Testis (tissue), 3 donors: ENCODE data around the gene CPB1. TPM values are rescaled to one million over a fixed set of nuclear protein-coding genes. Genes with fewer than 3 reads are reported as not detected.

ENCODE experiments used
- DNase-seq: peaks from one replicate; pipeline ENCODE4 v3.0.0-alpha.2; 2019
- H3K27ac ChIP-seq, 2 donors: fragments of 200-600 bp; sonication (generic); one replicate each; pipeline ENCODE4 v1.5.1; 2019
- H3K27me3 ChIP-seq: fragments of 200-600 bp; sonication (generic); one replicate; pipeline ENCODE4 v1.5.1; 2019
- H3K36me3 ChIP-seq: fragments of 200-600 bp; sonication (generic); one replicate; pipeline ENCODE4 v1.5.1; 2017; ENCODE audit warnings: low read depth; ENCODE audit errors: missing control alignments
- H3K4me1 ChIP-seq: fragments of 200-600 bp; sonication (generic); one replicate; pipeline ENCODE4 v1.5.1; 2019
- H3K4me3 ChIP-seq, 2 donors: fragments of 200-600 bp; sonication (generic); one replicate each; pipeline ENCODE4 v1.5.1; 2017 to 2019
- H3K9me3 ChIP-seq: fragments of 200-600 bp; sonication (generic); one replicate; pipeline ENCODE4 v1.5.1; 2017
- POLR2A ChIP-seq: fragments of 450-650 bp; IDR thresholded peaks from one replicate; pipeline ENCODE4 v1.6.1; 2017; ENCODE audit warnings: antibody characterized with exemption, mild to moderate bottlenecking, moderate library complexity
- WGBS, 2 donors: methylation state at CpG; one replicate each; pipeline ENCODE4 v1.1.5; 2018; 5-methylcytosine and 5-hydroxymethylcytosine counted together
- intact Hi-C: fragments of 100-400 bp; cut with DNase I; formaldehyde crosslinking; loops from one replicate; pipeline ENCODE4 v1.15.1; 2023; ENCODE audit warnings: low total_unique reads
- polyA plus RNA-seq: library from polyadenylated mRNA; stranded (reverse); fragments of 350-450 nt; fragmentation: Illumina TruSeq; extraction: RNeasy Lipid Tissue Mini Kit (QIAGEN cat#74804); gene quantifications from one replicate; pipeline ENCODE4 v1.2.3, GENCODE V29; 2014; ENCODE audit warnings: low read depth, low replicate concordance; ENCODE audit not compliant: insufficient read depth
- total RNA-seq, 2 donors: library from RNA; depleted of rRNA; stranded (reverse); fragments of >200 nt; gene quantifications; one replicate each; pipeline ENCODE4 v1.2.3, GENCODE V29; 2016
- TF ChIP-seq, protein P1 (sequence below), 3 experiments: fragments of 450-650 bp in 2 of 3; fragments of 200-600 bp in 1 of 3; sonication (generic) in 1 of 3; IDR thresholded peaks; one replicate each; pipeline ENCODE4 v1.5.1; 2016 to 2019; ENCODE audit warnings: antibody characterized with exemption in 3 of 3, mild to moderate bottlenecking in 2 of 3, moderate library complexity in 1 of 3

The CPB1 gene
- total and polyA plus RNA-seq, 3 donors from 2014 or later = 1.4 to 2.3 (median 1.7) TPM

DNA sequence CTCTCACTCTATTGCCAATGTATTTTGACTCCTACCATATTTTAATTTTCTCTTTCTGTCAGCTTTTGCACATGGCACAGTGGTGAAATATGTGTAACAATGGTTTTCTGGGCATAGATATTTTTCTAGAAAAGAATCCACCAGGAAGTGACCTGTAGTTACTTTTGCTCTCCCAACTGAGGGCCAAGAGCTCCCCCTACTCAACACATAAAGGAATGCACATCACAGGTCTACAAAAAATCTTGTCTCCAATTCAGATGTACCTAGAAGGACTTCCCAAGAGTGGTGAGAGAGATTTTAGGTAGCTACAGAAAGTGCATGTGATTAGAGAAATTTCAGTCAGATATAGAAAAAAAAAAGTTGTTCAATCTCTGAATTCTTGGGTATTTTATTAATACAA is 53.1 kb downstream of the CPB1 start:
- Histone ChIP-seq H3K4me1 (peaks cover 5% of the 10 kb centered on the region), H3K27me3 (no peaks in the 10 kb centered on the region), H3K36me3 (no peaks in the 10 kb centered on the region), H3K4me3 (no peak overlapping the region), H3K27ac (no peak overlapping the region), H3K9me3 (no peaks in the 10 kb centered on the region)
- no peak for TF ChIP-seq POLR2A
- TF ChIP-seq, protein P1, sequence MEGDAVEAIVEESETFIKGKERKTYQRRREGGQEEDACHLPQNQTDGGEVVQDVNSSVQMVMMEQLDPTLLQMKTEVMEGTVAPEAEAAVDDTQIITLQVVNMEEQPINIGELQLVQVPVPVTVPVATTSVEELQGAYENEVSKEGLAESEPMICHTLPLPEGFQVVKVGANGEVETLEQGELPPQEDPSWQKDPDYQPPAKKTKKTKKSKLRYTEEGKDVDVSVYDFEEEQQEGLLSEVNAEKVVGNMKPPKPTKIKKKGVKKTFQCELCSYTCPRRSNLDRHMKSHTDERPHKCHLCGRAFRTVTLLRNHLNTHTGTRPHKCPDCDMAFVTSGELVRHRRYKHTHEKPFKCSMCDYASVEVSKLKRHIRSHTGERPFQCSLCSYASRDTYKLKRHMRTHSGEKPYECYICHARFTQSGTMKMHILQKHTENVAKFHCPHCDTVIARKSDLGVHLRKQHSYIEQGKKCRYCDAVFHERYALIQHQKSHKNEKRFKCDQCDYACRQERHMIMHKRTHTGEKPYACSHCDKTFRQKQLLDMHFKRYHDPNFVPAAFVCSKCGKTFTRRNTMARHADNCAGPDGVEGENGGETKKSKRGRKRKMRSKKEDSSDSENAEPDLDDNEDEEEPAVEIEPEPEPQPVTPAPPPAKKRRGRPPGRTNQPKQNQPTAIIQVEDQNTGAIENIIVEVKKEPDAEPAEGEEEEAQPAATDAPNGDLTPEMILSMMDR (IDR thresholded peaks at IDR 0.05) = no peak
- intact Hi-C loops = no loop called here
- DNase-seq = no peak

DNA sequence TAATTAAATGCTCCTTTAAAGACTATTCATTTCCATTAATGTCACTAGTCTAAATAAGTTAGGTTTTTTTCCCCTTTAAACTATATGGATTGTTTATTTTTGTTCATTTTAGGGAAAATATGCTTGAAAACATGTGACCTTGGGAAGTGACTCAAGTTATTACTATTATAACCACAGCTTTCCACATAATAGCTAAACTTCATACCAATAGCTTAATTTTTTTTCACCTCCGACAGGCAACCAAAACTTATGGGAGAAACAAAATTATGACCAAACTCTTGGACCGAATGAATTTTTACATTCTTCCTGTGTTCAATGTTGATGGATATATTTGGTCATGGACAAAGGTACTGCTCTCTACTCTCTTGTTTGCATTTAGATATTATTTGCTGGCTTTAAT is 53.7 kb downstream of the CPB1 start:
- Histone ChIP-seq H3K9me3 (no peaks in the 10 kb centered on the region), H3K36me3 (no peaks in the 10 kb centered on the region), H3K27ac (no peak overlapping the region), H3K27me3 (no peaks in the 10 kb centered on the region), H3K4me1 (peaks cover 5% of the 10 kb centered on the region), H3K4me3 (no peak overlapping the region)
- DNase-seq = no peak
- intact Hi-C loops = no loop called here
- no peak for TF ChIP-seq POLR2A
- TF ChIP-seq, protein P1 (IDR thresholded peaks at IDR 0.05) = no peak
- WGBS, 2 donors = 84 to 89% methylated on average over 2 of the region's 2 CpGs

DNA sequence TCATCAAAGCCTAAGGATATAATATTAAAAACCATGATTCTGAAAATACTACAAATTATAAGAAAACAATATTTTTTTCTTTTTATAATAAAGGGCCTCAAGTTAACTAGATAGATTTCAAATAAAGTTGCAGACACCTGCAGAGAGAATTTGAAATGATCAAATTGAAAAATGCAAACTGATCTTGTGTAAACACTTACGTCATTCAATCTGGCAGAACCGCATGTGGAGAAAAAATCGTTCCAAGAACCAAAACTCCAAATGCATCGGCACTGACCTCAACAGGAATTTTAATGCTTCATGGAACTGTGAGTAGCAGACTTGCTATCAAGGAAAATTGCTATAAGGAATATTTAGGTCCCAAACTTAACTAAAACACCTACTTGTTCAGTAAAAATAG is 54.7 kb downstream of the CPB1 start:
- TF ChIP-seq, protein P1 (IDR thresholded peaks at IDR 0.05) = no peak
- TF ChIP-seq POLR2A = no peak
- 60 to 62% methylated on average over 4 of the region's 4 CpGs for WGBS, 2 donors
- H3K4me1 ChIP-seq = peaks cover 5% of the 10 kb centered on the region
- no peak for DNase-seq
- no peaks in the 10 kb centered on the region for H3K9me3 ChIP-seq
- intact Hi-C loops = no loop called here
- H3K36me3 ChIP-seq = no peaks in the 10 kb centered on the region
- no peaks in the 10 kb centered on the region for H3K27me3 ChIP-seq
- H3K27ac ChIP-seq = no peak overlapping the region
- no peak overlapping the region for H3K4me3 ChIP-seq

DNA sequence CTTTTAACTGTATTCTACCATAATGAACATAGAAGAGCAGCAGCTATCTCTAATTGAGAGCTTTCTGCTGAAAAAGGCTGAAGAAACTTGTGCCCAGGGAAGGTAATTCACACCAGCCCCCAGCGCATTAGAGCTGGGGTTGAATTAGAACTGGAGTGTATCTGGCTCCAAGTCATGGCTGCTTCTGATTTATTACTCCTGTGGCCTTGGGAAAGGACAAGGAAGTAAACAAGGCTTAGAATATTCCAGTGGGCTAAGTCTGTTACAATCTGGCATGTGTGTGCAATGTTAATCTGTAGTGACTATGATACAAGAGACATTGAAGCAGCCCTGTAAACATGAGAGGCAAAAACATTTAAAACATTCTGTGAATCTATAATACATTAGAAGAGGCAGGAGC is 55.6 kb downstream of the CPB1 start:
- H3K4me1 ChIP-seq = peaks cover 5% of the 10 kb centered on the region
- no peak for DNase-seq
- H3K27me3 ChIP-seq = no peaks in the 10 kb centered on the region
- H3K4me3 ChIP-seq = no peak overlapping the region
- H3K36me3 ChIP-seq = no peaks in the 10 kb centered on the region
- intact Hi-C loops = no loop called here
- no peaks in the 10 kb centered on the region for H3K9me3 ChIP-seq
- WGBS, 2 donors = 40 to 48% methylated on average over 1 of the region's 1 CpG
- TF ChIP-seq POLR2A = no peak
- TF ChIP-seq, protein P1 (IDR thresholded peaks at IDR 0.05) = no peak
- H3K27ac ChIP-seq = no peak overlapping the region

DNA sequence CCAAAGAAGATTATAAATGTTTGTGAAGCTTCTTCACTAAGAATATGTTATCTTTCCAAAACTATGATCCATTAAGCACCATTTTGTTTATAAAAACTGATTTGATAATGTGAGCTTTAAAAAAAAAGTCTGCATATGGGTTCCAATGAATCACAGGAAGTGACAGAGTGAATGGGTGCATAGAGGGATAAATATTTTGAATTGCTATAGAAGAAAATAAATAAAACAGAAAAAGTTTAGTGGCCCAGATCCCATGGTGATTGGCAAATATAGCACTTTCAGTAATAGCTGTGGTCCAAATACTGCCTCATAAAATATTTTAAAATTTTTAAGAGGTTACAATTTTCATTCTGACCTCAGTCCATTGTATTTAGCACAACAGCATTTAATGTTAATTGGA is 56.6 kb downstream of the CPB1 start:
- H3K4me3 ChIP-seq = no peak overlapping the region
- DNase-seq = no peak
- no peaks in the 10 kb centered on the region for H3K36me3 ChIP-seq
- peaks cover 5% of the 10 kb centered on the region for H3K4me1 ChIP-seq
- H3K27ac ChIP-seq = no peak overlapping the region
- TF ChIP-seq, protein P1 (IDR thresholded peaks at IDR 0.05) = no peak
- no peak for TF ChIP-seq POLR2A
- no peaks in the 10 kb centered on the region for H3K9me3 ChIP-seq
- intact Hi-C loops = no loop called here
- no peaks in the 10 kb centered on the region for H3K27me3 ChIP-seq
